GM18505 (cell line): ENCODE data around the gene C11orf91.

ENCODE experiments used
- ATAC-seq: cut with Tn5 transposase; IDR thresholded peaks from one replicate; pipeline ENCODE4 v1.9.1; 2021; ENCODE audit not compliant: unreplicated experiment
- POLR2A ChIP-seq: IDR thresholded peaks from 4 replicates; pipeline ENCODE4 v1.6.1; 2011; ENCODE audit warnings: borderline replicate concordance; ENCODE audit not compliant: insufficient read depth, insufficient read length; ENCODE audit errors: extremely low read depth

C11orf91 gene

DNA sequence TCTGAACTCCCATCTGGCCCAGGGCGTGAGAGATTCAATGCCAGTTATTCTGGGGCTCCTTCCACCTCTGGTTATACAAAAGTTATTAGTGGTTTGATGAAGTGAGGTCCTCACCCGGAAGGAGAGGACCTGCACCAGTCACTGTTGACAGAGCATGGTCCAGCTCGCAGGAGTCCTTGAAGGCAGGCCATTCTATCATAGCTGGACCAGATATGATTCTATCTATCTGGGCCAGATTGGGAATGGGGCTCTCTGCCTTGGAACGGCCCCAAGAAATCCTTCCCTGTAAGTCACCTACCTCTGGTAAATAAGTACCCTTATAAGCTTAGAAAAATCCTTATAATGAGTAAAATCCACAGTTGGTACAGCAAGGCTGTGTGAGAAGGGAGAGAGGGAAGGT lies 50.7 kb downstream of the C11orf91 start:
- no peak for ATAC-seq

More for the DNA sequence above, 50.7 kb downstream of the C11orf91 start:
- TF ChIP-seq POLR2A: no peak
